MCF 10A (cell line): ENCODE data around the gene KLHL26. TPM values are rescaled to one million over a fixed set of nuclear protein-coding genes. Genes with fewer than 3 reads are reported as not detected.

Source experiments
- BruUV-seq: library from RNA; stranded (reverse); fragments of 400-500 nt; replicated peaks from 2 replicates; lab custom pipeline; 2021; lab: Mats Ljungman, UMichigan
- CTCF ChIA-PET: fragments of 300-600 bp; sonication (Branson Sonifier 250); formaldehyde crosslinking; extraction: SDS; loops from one replicate; lab custom pipeline; 2021; ENCODE audit warnings: antibody characterized with exemption, inconsistent platforms; lab: Yijun Ruan, JAX
- POLR2A ChIA-PET: fragments of 300-600, 350-650 bp; sonication (Branson Sonifier 250); formaldehyde crosslinking; extraction: SDS; loops from one replicate; lab custom pipeline; 2020; ENCODE audit warnings: antibody characterized with exemption, inconsistent platforms; lab: Yijun Ruan, JAX
- DNase-seq: peaks from one replicate; pipeline ENCODE4 v3.0.0-alpha.2; 2018; ENCODE audit not compliant: unreplicated experiment
- H3K27ac Mint-ChIP-seq: one replicate; pipeline ENCODE4 v1.8.0; 2022; ENCODE audit warnings: mild to moderate bottlenecking, low read depth, mixed read lengths; ENCODE audit not compliant: unreplicated experiment
- H3K27me3 Mint-ChIP-seq: one replicate; pipeline ENCODE4 v1.8.0; 2022; ENCODE audit warnings: mixed read lengths; ENCODE audit not compliant: insufficient read depth, unreplicated experiment
- H3K36me3 Mint-ChIP-seq: one replicate; pipeline ENCODE4 v1.8.0; 2022; ENCODE audit warnings: mild to moderate bottlenecking, moderate library complexity, mixed read lengths; ENCODE audit not compliant: insufficient read depth, unreplicated experiment
- H3K4me1 Mint-ChIP-seq: one replicate; pipeline ENCODE4 v1.8.0; 2022; ENCODE audit warnings: mixed read lengths; ENCODE audit not compliant: insufficient read depth, unreplicated experiment
- H3K4me3 Mint-ChIP-seq: one replicate; pipeline ENCODE4 v1.8.0; 2022; ENCODE audit warnings: mild to moderate bottlenecking, moderate library complexity, mixed read lengths; ENCODE audit not compliant: unreplicated experiment
- H3K9me3 Mint-ChIP-seq: one replicate; pipeline ENCODE4 v1.8.0; 2022; ENCODE audit warnings: mixed read lengths; ENCODE audit not compliant: unreplicated experiment
- intact Hi-C: fragments of 100-400 bp; cut with micrococcal nuclease; formaldehyde crosslinking; loops from 2 replicates; pipeline ENCODE4 v1.14.1; 2022
- total RNA-seq: library from RNA; stranded (reverse); gene quantifications from 2 replicates; pipeline ENCODE4 v1.2.3, GENCODE V29; 2022
- TF ChIP-seq, protein P1 (sequence below): fragments of 200-600 bp; IDR thresholded peaks from one replicate; pipeline ENCODE4 v1.8.0; 2022; ENCODE audit warnings: antibody characterized with exemption, mild to moderate bottlenecking; ENCODE audit not compliant: unreplicated experiment

Gene KLHL26
- total RNA-seq, 1 experiment from 2014 or later, result 6.6 TPM

DNA sequence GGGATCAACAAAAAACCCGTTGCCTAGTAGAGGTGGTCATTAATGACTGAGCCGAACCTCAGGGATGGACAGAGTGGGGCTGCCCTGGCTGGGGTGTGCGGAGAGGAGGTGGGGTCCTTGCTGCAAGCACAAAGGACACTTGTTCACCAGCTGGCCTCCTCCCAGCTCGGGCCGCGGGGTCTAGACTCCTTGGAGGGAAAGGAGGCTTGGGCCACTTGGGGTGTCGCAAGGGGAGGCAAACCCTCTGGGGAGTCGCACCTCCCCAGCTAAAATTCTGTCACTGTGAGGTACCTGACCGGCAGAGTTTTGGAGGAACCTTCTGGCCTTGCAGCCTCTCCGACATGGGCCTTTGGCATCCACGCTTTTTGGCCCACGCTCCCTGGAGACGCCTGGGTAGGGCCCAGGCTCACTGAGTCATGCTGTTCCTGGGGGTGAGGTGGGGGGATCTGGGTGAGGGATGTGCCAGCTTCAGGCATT is 8.2 kb downstream of the KLHL26 start:
- no peak for DNase-seq
- no TSS peak for BruUV-seq
- POLR2A ChIA-PET, result no interaction called here
- CTCF ChIA-PET, result interaction anchor here (0.7 to 1.1 kb wide), 2 partner anchors 171 to 216 kb away, joined by 4 read pairs; no protein-coding TSS in a partner anchor
- TF ChIP-seq, protein P1, sequence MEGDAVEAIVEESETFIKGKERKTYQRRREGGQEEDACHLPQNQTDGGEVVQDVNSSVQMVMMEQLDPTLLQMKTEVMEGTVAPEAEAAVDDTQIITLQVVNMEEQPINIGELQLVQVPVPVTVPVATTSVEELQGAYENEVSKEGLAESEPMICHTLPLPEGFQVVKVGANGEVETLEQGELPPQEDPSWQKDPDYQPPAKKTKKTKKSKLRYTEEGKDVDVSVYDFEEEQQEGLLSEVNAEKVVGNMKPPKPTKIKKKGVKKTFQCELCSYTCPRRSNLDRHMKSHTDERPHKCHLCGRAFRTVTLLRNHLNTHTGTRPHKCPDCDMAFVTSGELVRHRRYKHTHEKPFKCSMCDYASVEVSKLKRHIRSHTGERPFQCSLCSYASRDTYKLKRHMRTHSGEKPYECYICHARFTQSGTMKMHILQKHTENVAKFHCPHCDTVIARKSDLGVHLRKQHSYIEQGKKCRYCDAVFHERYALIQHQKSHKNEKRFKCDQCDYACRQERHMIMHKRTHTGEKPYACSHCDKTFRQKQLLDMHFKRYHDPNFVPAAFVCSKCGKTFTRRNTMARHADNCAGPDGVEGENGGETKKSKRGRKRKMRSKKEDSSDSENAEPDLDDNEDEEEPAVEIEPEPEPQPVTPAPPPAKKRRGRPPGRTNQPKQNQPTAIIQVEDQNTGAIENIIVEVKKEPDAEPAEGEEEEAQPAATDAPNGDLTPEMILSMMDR, result no peak
- Mint-ChIP-seq H3K4me1 (no peaks in the 10 kb centered on the region), H3K27me3 (no peaks in the 10 kb centered on the region), H3K27ac (no peak overlapping the region), H3K4me3 (no peak overlapping the region), H3K36me3 (peaks cover 5% of the 10 kb centered on the region), H3K9me3 (no peaks in the 10 kb centered on the region)
- intact Hi-C loops, result no loop called here

DNA sequence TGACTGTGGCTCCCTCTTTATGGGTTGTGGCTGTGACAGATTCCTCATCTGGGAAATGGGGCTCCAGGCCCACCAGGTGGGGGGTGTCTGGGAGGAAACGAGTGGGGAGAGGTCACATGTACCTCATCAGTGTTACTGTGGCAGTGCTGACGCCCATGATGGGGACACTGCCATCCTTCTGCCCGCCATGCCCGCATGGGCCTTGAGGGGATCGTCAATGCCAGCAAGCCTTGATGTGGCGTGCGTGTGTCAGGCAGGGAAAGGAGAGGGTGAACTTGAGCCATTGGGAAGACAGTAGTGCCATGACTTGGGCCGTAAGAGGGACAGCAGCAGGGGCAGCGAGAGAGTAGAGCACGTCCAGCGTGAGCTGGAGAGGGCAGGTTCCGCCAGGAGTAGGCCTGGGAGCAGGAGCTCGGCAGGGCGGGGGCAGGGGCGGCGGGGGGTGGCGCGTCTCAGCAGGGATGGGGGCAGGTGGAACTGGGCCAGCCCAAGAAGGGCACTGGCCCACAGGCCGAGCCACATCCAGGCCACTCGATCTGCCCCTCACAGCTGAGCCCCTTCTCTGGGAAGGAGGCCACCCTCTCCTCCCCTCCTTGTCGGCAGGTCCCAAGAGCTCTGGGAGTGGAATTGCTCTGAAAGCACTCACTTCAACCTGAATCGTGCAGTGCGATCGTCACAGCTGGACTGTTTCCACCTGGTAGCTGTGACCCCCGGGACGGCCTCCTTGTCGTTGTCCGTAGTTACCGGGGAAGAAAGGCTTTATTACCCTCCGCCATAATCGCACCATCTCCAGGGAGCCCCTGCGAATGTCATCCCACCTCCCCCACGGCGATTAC is 9.9 kb downstream of the KLHL26 start:
- no peak overlapping the region for H3K4me3 Mint-ChIP-seq
- peaks cover 5% of the 10 kb centered on the region for H3K36me3 Mint-ChIP-seq
- no peak overlapping the region for H3K27ac Mint-ChIP-seq
- no peak for DNase-seq
- ChIA-PET POLR2A (no interaction called here), CTCF (interaction anchor here (0.6 to 1.1 kb wide), 2 partner anchors 20 to 197 kb away, joined by 3 read pairs; no protein-coding TSS in a partner anchor)
- BruUV-seq, result no TSS peak
- H3K27me3 Mint-ChIP-seq, result no peaks in the 10 kb centered on the region
- TF ChIP-seq, protein P1, result no peak
- intact Hi-C loops, result no loop called here
- H3K4me1 Mint-ChIP-seq, result peaks cover 1% of the 10 kb centered on the region
- H3K9me3 Mint-ChIP-seq, result no peaks in the 10 kb centered on the region

DNA sequence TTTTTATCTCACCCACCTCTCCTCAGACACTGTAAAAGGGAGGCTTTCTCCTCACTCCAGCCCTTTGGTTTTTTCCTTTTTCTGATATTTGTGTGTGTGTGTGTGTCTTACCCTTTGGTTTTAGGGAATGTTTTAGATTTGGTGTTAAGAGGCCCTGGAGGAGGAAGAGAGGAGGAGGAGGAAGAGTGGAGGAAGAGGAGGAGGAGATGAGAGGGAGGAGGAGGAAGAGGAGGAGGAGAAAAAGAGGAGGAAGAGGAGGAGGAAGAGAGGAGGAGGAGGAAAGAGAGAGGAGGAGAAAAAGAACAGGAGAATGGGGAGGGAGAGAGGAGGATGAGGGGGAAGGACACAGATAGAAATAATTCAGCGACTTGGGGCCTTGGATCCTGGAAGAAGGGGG is 10.5 kb downstream of the KLHL26 start:
- Mint-ChIP-seq H3K4me1 (peaks cover 5% of the 10 kb centered on the region), H3K9me3 (no peaks in the 10 kb centered on the region), H3K36me3 (peaks cover 5% of the 10 kb centered on the region), H3K27me3 (no peaks in the 10 kb centered on the region), H3K4me3 (no peak overlapping the region), H3K27ac (no peak overlapping the region)
- no peak for DNase-seq
- intact Hi-C loops, result no loop called here
- ChIA-PET CTCF (interaction anchor here (1.1 kb wide), 1 partner anchor 19 kb away, joined by 3 read pairs; no protein-coding TSS in a partner anchor), POLR2A (interaction anchor here (0.6 kb wide), 1 partner anchor 88 kb away, joined by 4 read pairs; no protein-coding TSS in a partner anchor)
- TF ChIP-seq, protein P1, result no peak
- BruUV-seq, result no TSS peak

DNA sequence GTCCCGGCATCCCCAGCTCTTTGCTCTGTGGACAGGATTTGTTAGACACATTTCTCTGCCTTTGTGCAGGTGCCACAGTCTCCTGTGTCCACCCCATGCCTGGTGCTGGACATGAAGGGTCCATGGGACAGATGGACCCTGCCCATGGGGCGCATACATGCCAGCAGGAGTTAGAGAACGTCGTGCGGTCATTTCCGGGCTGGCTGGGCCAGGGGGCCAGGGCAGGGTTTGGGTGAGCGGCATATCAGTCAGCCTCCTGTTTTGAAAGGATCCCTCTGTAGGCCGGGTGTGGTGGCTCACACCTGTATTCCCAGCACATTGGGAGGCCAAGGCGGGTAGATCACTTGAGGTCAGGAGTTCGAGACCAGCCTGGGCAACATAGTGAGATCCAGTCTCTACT is 11.0 kb downstream of the KLHL26 start:
- POLR2A ChIA-PET, result interaction anchor here (0.6 kb wide), 1 partner anchor 88 kb away, joined by 4 read pairs; no protein-coding TSS in a partner anchor
- no peak overlapping the region for H3K4me3 Mint-ChIP-seq
- intact Hi-C loops, result no loop called here
- BruUV-seq, result no TSS peak
- TF ChIP-seq, protein P1, result no peak
- no peaks in the 10 kb centered on the region for H3K9me3 Mint-ChIP-seq
- H3K4me1 Mint-ChIP-seq, result peaks cover 5% of the 10 kb centered on the region
- H3K27ac Mint-ChIP-seq, result no peak overlapping the region
- CTCF ChIA-PET, result no interaction called here
- H3K36me3 Mint-ChIP-seq, result peaks cover under 1% of the 10 kb centered on the region
- DNase-seq, result no peak
- no peaks in the 10 kb centered on the region for H3K27me3 Mint-ChIP-seq
